Measurements from ENCODE around the gene CLEC7A. TPM values are rescaled to one million over a fixed set of nuclear protein-coding genes. Genes with fewer than 3 reads are reported as not detected.

Gene CLEC7A
- 6.0 TPM for total RNA-seq

DNA sequence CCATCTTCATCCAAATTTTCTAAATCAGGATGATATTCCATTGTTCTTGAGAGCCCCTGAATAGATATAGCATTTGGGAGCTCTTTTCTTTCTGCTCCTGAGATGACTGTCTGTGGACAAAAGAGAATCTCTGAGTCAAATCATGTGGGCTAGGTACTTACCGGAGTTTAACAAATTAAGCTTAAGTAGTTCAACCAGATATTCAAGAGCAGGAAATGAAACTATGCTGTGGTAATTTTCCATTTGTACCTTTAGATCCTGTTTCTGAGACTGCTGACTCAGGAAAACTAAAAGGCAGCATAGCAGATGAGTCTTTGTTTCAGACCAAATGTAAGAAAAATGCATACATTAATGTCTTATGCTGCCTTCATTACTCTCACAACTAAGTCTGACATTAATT lies at the start of gene CLEC7A:
Gene CLEC7A (minus strand): TSS at position 158 of the 400 bp plus-strand sequence. CDS start 117 bp downstream, at position 41.
- no peak for TF ChIP-seq CTCF (IDR thresholded peaks at IDR 0.05)
- Histone ChIP-seq H3K4me3 (peak within 1 kb of the TSS in 1 of 2 donors; percentile 2), H3K27ac (peak within 1 kb of the TSS in 1 of 2 donors; percentile 16), H3K9me3 (no peaks in the 10 kb centered on the region), H3K4me1 (no peaks in the 10 kb centered on the region), H3K36me3 (no peaks in the 10 kb centered on the region), H3K27me3 (no peaks in the 10 kb centered on the region)
- intact Hi-C loops (cut with DNase I) = no loop called here
- no peak for DNase-seq (ENCODE audit: low spot score in 2 of 2)

DNA sequence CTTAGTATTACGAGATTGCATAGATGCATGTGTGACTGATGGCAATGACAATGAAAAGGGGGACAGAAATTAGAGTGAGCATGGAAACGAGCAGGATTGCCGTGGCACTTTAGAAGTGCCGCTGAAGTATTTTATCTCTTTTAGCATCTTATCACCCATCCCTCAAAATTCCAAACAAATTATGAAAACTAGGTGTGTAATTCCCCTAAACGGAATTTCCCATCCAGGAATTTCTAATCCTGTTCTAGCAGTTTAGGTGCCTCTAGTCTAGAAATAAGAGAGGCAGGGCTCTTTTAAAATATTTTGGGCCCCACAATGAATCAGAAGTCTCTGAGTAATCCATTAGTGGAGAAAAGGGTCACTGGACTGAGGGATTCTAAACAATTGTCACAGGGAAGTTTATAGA lies 49.8 kb upstream of the CLEC7A start:
- no peaks in the 10 kb centered on the region for H3K36me3 ChIP-seq
- H3K4me3 ChIP-seq = no peak overlapping the region
- H3K9me3 ChIP-seq = no peaks in the 10 kb centered on the region
- H3K27me3 ChIP-seq = no peaks in the 10 kb centered on the region
- H3K4me1 ChIP-seq = no peaks in the 10 kb centered on the region
- intact Hi-C loops (cut with DNase I) = no loop called here
- DNase-seq (ENCODE audit: low spot score in 2 of 2) = no peak
- no peak for TF ChIP-seq CTCF (IDR thresholded peaks at IDR 0.05)
- no peak overlapping the region for H3K27ac ChIP-seq

DNA sequence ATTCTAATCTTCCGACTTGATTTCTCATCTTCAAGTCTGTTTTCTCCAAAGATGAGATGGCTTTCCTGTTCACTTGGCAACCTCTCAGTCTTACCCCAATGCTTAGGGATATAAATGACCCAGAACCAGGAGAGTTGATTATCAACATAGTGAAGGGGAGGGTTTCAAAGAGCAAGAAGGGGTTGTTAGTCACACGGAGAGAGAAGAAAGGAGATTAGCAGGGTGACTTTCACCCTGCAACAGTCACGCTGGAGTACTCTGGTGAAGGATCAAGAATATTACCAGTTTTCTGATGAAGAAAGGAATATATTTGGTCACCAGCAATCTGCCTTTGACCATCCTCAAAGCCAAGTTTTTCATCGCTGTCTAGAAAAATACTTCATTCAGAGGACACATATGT lies 48.8 kb upstream of the CLEC7A start, which contains the start of gene TMEM52B:
Gene TMEM52B (plus strand): TSS at position 212 of the 400 bp plus-strand sequence. CDS start 543 bp downstream, outside the sequence.
- Histone ChIP-seq H3K27ac (no peak within 1 kb of the TSS), H3K4me3 (no peak within 1 kb of the TSS), H3K27me3 (no peaks in the 10 kb centered on the region), H3K36me3 (no peaks in the 10 kb centered on the region), H3K4me1 (no peaks in the 10 kb centered on the region), H3K9me3 (no peaks in the 10 kb centered on the region)
- TF ChIP-seq CTCF (IDR thresholded peaks at IDR 0.05) = no peak
- DNase-seq (ENCODE audit: low spot score in 2 of 2) = no peak
- intact Hi-C loops (cut with DNase I) = no loop called here

DNA sequence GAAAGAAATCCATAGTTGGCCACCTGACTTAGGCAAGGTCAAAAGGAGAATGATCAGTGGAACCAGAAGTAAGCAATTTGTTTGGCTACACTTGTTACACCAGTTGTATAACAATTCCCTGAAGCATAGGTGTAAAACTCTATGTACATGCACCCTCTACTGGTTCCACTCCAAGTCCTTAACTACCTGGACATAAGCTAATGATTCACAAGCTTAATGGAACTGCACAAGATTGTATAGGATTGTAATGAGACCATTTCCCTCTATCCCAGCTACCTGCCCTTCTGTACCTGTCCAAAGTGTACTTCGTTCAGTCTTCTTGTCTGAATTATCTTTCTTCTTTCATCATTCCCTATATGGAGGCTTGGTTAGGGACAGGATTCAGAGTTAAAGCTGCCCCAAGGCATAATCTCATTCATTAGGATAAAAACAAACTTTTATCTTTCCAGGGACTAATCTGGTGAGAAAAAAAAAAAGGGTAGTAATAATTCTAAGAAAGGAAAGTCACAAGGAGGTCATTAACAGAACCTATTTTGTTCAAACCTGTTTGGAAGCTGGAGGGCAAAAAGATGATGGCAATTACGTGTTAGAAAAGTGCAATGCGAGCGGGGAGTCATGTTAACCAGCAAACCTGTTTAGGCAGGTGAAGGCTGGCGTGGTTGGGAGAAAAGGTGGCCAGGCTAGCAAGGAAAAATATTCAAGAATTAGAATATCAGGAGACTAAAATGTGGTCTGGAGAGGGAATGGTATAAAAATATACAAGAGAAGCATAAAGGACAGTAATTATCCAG lies 46.0 kb upstream of the CLEC7A start:
- DNase-seq (ENCODE audit: low spot score in 2 of 2) = no peak

DNA sequence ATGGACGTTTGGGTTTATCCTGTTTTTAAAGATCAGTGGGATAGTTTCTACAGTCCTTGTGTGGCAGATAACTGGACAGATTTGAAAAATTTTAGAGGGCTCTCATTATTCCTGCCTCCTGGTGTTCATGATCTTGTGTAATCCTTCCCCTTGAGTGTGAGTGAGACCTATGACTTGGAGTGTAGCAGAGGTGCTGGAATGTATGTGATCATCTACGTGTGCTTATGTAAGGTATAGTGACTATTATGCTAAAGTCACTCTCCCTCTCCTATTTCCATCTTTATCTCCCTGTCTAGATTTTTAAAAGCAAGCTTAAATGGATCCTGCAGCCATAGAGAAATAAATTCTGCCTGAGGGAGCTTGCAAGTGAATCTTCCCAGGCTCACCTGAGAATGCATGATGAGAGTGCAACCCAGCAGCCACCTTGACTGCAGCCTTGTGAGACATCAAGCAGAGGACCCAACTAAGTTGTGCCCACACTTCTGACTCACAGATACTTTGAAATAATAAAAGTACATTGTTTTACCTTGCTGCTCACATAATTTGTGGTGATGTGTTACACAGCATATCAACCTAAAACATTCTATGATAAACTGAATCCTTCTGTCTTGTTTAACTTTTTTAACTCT lies 45.1 kb upstream of the CLEC7A start:
- Histone ChIP-seq H3K4me3 (no peak overlapping the region), H3K9me3 (no peaks in the 10 kb centered on the region), H3K36me3 (no peaks in the 10 kb centered on the region), H3K4me1 (no peaks in the 10 kb centered on the region), H3K27ac (no peak overlapping the region), H3K27me3 (no peaks in the 10 kb centered on the region)
- intact Hi-C loops (cut with DNase I) = no loop called here
- DNase-seq (ENCODE audit: low spot score in 2 of 2) = no peak
- no peak for TF ChIP-seq CTCF (IDR thresholded peaks at IDR 0.05)

More for the DNA sequence above, 46.0 kb upstream of the CLEC7A start:
- intact Hi-C loops (cut with DNase I) = no loop called here
- TF ChIP-seq CTCF (IDR thresholded peaks at IDR 0.05) = no peak
- Histone ChIP-seq H3K9me3 (no peaks in the 10 kb centered on the region), H3K36me3 (no peaks in the 10 kb centered on the region), H3K27ac (no peak overlapping the region), H3K4me1 (no peaks in the 10 kb centered on the region), H3K4me3 (no peak overlapping the region), H3K27me3 (no peaks in the 10 kb centered on the region)

Data from ascending aorta (tissue), 2 donors.